ENCODE measurements around the gene NLE1. TPM values are rescaled to one million over a fixed set of nuclear protein-coding genes. Genes with fewer than 3 reads are reported as not detected.

NLE1 gene
- total RNA-seq, 1 donor from 2014 or later = 19.3 TPM

GRCh38 chr17:35088881-35089585, 53.1 kb downstream of the NLE1 start:
- peak; percentile 46 for TF ChIP-seq CTCF (IDR thresholded peaks at IDR 0.05; ENCODE audit: insufficient read depth, low read length, poor library complexity, severe bottlenecking)
- DNase-seq (ENCODE audit: low read depth) = no peak
- H3K4me3 ChIP-seq (ENCODE audit: low read depth, low read length) = peak overlapping the region; percentile 71

GRCh38 chr17:35088356-35088880, 53.7 kb downstream of the NLE1 start:
- H3K4me3 ChIP-seq (ENCODE audit: low read depth, low read length) = peak overlapping the region; percentile 71
- H3K36me3 ChIP-seq (ENCODE audit: control insufficient read depth, insufficient read depth, low read length) = no peaks in the 10 kb centered on the region
- no peak for TF ChIP-seq CTCF (IDR thresholded peaks at IDR 0.05; ENCODE audit: insufficient read depth, low read length, poor library complexity, severe bottlenecking)
- H3K27me3 ChIP-seq (ENCODE audit: control insufficient read depth, insufficient read depth, low read length) = no peaks in the 10 kb centered on the region
- no peak for DNase-seq (ENCODE audit: low read depth)

More at GRCh38 chr17:35088881-35089585, 53.1 kb downstream of the NLE1 start:
- no peaks in the 10 kb centered on the region for H3K36me3 ChIP-seq (ENCODE audit: control insufficient read depth, insufficient read depth, low read length)
- no peaks in the 10 kb centered on the region for H3K27me3 ChIP-seq (ENCODE audit: control insufficient read depth, insufficient read depth, low read length)

- H3K27me3 ChIP-seq (ENCODE audit: control insufficient read depth, insufficient read depth, low read length) = no peaks in the 10 kb centered on the region
- DNase-seq (ENCODE audit: low read depth) = no peak
- H3K36me3 ChIP-seq (ENCODE audit: control insufficient read depth, insufficient read depth, low read length) = no peaks in the 10 kb centered on the region
- TF ChIP-seq CTCF (IDR thresholded peaks at IDR 0.05; ENCODE audit: insufficient read depth, low read length, poor library complexity, severe bottlenecking) = no peak
- peak overlapping the region; percentile 71 for H3K4me3 ChIP-seq (ENCODE audit: low read depth, low read length)
Observed at GRCh38 chr17:35087731-35088355, 54.3 kb downstream of the NLE1 start.

GRCh38 chr17:35086931-35087573, 55.1 kb downstream of the NLE1 start:
- TF ChIP-seq CTCF (IDR thresholded peaks at IDR 0.05; ENCODE audit: insufficient read depth, low read length, poor library complexity, severe bottlenecking) = no peak
- Histone ChIP-seq H3K36me3 (ENCODE audit: control insufficient read depth, insufficient read depth, low read length) (no peaks in the 10 kb centered on the region), H3K27me3 (ENCODE audit: control insufficient read depth, insufficient read depth, low read length) (no peaks in the 10 kb centered on the region), H3K4me3 (ENCODE audit: low read depth, low read length) (no peak overlapping the region)
- DNase-seq (ENCODE audit: low read depth) = no peak

GRCh38 chr17:35086164-35086563, 55.9 kb downstream of the NLE1 start:
- H3K4me3 ChIP-seq (ENCODE audit: low read depth, low read length) = no peak overlapping the region
- DNase-seq (ENCODE audit: low read depth) = no peak
- no peaks in the 10 kb centered on the region for H3K36me3 ChIP-seq (ENCODE audit: control insufficient read depth, insufficient read depth, low read length)
- no peak for TF ChIP-seq CTCF (IDR thresholded peaks at IDR 0.05; ENCODE audit: insufficient read depth, low read length, poor library complexity, severe bottlenecking)
- no peaks in the 10 kb centered on the region for H3K27me3 ChIP-seq (ENCODE audit: control insufficient read depth, insufficient read depth, low read length)

Measured in kidney epithelial cell (primary cell).